Right forelimb (tissue), 1 donor: ENCODE data around the gene RXFP1.
A peak's percentile ranks its signal among the peaks of the same experiment; 100 is the strongest.
"Not testable (repeated sequence)": the region's sequence is repeated elsewhere in the genome, so short reads cannot be mapped to it uniquely, and the experiment has no call there.

Source experiments
- DNase-seq: peaks from one replicate; pipeline ENCODE4 v3.0.0-alpha.2; 2018

RXFP1 gene

GRCh38 chr4:158621729-158622128, 100.0 kb downstream of the RXFP1 start:
- no peak for DNase-seq

- DNase-seq: no peak
Observed at GRCh38 chr4:158622251-158622650, 100.6 kb downstream of the RXFP1 start.

- no peak for DNase-seq
Observed at GRCh38 chr4:158624889-158625478, 103.3 kb downstream of the RXFP1 start.

GRCh38 chr4:158625544-158625943, 103.9 kb downstream of the RXFP1 start:
- DNase-seq: no peak

GRCh38 chr4:158630893-158631292, 109.2 kb downstream of the RXFP1 start:
- no peak for DNase-seq

- DNase-seq: no peak
Observed at GRCh38 chr4:158636619-158637018, 114.9 kb downstream of the RXFP1 start.

- no peak for DNase-seq
Observed at GRCh38 chr4:158644356-158644755, 122.7 kb downstream of the RXFP1 start.

- no peak for DNase-seq
Observed at GRCh38 chr4:158644760-158645159, 123.1 kb downstream of the RXFP1 start.

- no peak for DNase-seq
Observed at GRCh38 chr4:158649111-158649680, 127.5 kb downstream of the RXFP1 start.

- DNase-seq: no peak
Observed at GRCh38 chr4:158652920-158653319, 131.2 kb downstream of the RXFP1 start.

GRCh38 chr4:158656439-158656838, 134.8 kb downstream of the RXFP1 start:
- no peak for DNase-seq

- no peak for DNase-seq
Observed at GRCh38 chr4:158657291-158657690, 135.6 kb downstream of the RXFP1 start.

- not testable (repeated sequence) for DNase-seq
Observed at GRCh38 chr4:158663255-158663654, 141.6 kb downstream of the RXFP1 start.

GRCh38 chr4:158663707-158664625, 142.3 kb downstream of the RXFP1 start:
- DNase-seq: not testable (repeated sequence)

GRCh38 chr4:158664806-158665205, 143.1 kb downstream of the RXFP1 start:
- no peak for DNase-seq

GRCh38 chr4:158666892-158667291, 145.2 kb downstream of the RXFP1 start:
- DNase-seq: no peak

GRCh38 chr4:158667651-158668198, 146.0 kb downstream of the RXFP1 start:
- DNase-seq: no peak

GRCh38 chr4:158669310-158669709, 147.6 kb downstream of the RXFP1 start:
- no peak for DNase-seq

- peak; percentile 82 for DNase-seq
Observed at GRCh38 chr4:158670975-158671664, 149.4 kb downstream of the RXFP1 start.

GRCh38 chr4:158671665-158671914, 149.9 kb downstream of the RXFP1 start, which contains the start of gene C4orf46:
Gene C4orf46 (minus strand): TSS chr4:158671887. CDS start chr4:158671801, 86 bp downstream.
- no peak for DNase-seq

- peak; percentile 99 for DNase-seq
Observed at GRCh38 chr4:158671915-158672806, 150.5 kb downstream of the RXFP1 start, which contains the start of gene ETFDH. Gene ETFDH (plus strand): TSS chr4:158672296. CDS start chr4:158672457, 161 bp downstream.

- no peak for DNase-seq
Observed at GRCh38 chr4:158673633-158674032, 152.0 kb downstream of the RXFP1 start.
